ENCODE results near the gene IMMP2L.
A peak's percentile ranks its signal among the peaks of the same experiment; 100 is the strongest.

IMMP2L gene

DNA sequence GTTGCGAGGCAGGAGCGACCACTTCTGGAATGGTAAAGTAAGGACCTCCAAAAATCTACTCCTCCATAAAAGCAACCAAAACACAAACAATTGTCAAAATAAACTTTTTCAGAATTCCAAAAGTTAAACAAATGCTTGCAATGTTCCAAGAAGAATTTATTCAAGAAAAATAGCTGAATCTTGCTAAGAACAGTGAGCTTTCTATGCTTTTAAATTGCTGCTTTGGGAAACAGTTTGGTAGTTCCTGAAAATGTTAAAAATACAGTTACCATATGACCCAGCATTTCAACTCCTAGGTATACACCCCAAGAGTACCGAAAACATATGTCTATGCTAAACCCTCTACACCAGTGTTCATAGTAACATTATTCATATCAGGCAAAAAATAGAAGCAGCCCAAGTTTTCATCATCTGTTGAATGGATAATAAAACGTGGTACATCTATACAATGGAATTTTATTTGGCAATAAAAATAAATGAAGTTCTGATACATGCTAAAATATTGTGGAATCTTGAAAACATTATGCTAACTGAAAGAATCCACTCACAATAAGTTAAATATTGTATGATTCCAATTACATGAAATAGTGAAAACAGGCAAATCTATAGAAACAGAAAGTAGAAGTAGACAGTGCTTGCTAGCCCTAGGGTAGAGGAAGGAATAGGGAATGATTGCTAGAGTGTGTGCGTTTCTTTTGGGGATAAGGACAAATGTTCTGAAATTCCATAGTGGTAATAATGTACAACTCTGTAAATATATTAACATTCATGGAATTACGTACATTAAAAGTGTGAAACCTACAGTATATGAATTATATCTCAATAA lies 414.4 kb downstream of the IMMP2L start:
- no peak for DNase-seq (ENCODE audit: low read depth)

- DNase-seq (ENCODE audit: low read depth) = no peak
These were observed 416.2 kb downstream of the IMMP2L start for GRCh38 chr7:111146136-111146535.

- no peak for DNase-seq (ENCODE audit: low read depth)
These were observed 416.8 kb downstream of the IMMP2L start for GRCh38 chr7:111145472-111145871.

GRCh38 chr7:111140091-111140865 lies 422.0 kb downstream of the IMMP2L start:
- DNase-seq (ENCODE audit: low read depth) = no peak

DNA sequence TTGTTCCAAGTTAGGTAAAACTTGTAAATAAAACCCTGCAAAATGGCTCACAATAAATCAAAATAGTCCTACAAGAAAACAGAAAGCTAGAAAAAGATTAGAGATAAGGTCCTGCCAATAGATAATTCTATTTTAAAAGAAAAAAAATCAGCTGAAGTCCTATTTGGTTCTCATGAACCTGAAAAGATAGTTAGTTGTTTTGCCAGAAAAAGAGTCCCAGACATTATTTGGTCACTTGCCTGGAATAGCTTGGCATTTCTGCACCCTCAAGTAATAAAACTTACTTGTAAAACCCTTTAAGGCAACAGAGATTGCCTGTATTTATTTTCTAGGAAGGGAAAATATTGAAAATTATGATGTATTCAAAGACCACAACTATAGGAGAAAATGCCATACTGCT lies 423.7 kb downstream of the IMMP2L start:
- no peak for DNase-seq (ENCODE audit: low read depth)

DNA sequence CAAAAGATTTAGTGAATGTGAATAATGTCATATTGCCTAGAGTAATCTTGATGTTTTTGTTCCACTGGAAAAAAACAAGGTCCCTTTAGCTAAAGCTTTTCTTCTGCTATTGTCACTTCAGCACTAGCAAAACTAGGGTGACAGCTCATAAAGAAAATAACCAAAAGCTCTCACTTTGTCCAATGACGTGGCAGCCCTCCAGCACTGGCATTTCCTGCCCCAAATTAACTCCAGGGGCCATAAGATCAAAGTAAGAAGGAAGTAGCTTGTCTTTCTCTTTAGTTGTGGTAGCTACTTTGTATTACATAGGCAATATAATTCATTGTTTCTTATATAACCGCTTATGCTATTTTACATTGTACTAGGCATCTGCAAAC lies 424.1 kb downstream of the IMMP2L start:
- peak; percentile 33 for DNase-seq (ENCODE audit: low read depth)

DNA sequence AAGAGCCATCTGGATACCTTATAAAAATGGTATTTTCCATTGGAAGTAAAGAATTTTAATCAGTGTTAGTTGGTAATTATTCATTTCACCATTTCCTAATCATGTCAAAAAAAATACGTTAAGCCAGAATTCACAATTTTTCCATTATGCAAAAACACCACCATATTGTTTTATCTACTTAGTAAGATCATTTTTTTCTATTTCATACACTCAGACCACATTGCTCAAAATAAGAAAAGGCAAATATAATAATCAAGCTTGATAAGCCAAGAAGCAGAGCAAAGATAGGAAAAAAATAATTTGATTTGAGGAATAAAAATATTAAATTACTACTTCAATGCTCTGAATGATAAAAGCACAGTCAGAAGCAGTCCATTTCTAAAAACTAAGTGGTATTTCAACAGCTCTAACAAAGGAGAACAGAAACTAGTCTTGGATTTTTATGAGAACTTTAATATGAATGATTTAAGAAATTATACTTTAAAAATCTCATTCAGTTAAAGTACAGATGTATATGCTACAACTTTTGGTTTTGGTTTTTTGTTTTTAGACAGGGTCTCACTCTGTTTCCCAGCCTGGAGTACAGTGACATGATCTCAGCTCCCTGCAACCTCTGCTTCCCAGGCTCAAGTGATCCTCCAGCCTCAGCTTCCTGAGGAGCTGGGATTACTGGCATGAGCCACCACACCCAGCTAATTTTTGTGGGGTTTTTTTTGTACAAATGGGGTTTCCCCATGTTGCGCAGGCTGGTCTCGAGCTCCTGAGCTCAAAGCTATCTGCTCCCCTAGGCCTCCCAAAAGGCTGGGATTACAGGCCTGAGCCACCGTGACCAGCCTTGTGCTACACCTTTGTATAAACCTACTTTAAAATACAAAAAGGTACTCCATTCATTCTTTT lies 424.7 kb downstream of the IMMP2L start:
- DNase-seq (ENCODE audit: low read depth) = peak; percentile 1

- DNase-seq (ENCODE audit: low read depth) = no peak
These were observed 429.5 kb downstream of the IMMP2L start for GRCh38 chr7:111132833-111133232.

GRCh38 chr7:111129435-111129834 lies 432.9 kb downstream of the IMMP2L start:
- DNase-seq (ENCODE audit: low read depth) = no peak

GRCh38 chr7:111126987-111127386 lies 435.3 kb downstream of the IMMP2L start:
- DNase-seq (ENCODE audit: low read depth) = no peak

DNA sequence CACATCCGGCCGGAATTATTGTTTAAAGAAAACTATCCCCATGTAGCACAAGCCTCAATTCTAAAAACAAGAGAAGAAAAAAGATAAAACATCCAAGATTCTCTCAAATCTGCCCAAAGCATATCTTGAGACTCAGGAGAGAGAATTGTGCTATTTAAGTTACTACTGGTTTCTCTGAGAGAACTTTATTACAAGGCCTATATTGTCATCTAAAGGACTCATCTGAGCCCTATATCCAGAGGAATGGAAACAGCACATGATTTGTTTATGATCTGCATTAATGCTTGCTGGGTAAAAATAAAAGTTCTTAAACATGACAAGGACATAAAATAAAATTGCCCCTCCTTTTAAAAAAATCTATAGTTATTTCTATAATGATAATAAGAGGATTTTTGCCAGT lies 446.3 kb downstream of the IMMP2L start:
- no peak for DNase-seq (ENCODE audit: low read depth)

GRCh38 chr7:111113263-111114017 lies 448.9 kb downstream of the IMMP2L start:
- no peak for DNase-seq (ENCODE audit: low read depth)

GRCh38 chr7:111112439-111112838 lies 449.9 kb downstream of the IMMP2L start:
- no peak for DNase-seq (ENCODE audit: low read depth)

GRCh38 chr7:111108496-111108895 lies 453.8 kb downstream of the IMMP2L start:
- DNase-seq (ENCODE audit: low read depth) = no peak

- no peak for DNase-seq (ENCODE audit: low read depth)
These were observed 454.3 kb downstream of the IMMP2L start for GRCh38 chr7:111108000-111108399.

- DNase-seq (ENCODE audit: low read depth) = no peak
These were observed 454.7 kb downstream of the IMMP2L start for GRCh38 chr7:111107579-111107978.

DNA sequence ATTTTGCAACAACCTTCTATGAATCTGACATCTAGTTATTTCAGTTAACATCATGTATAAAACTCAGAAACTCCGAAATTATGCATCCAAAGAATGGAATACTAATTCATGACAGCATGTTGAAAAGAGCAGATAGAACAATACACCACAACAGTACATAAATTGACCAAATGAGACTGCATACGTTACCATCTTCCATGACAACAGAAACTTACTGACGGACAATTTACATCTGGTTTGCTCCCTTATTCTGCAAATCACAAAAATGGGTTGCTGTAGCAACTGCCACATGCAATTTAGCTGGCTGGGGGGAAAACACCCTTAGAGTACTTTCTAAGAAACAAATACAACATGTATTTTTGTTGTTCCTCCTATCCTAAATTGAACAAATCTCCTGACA lies 457.0 kb downstream of the IMMP2L start:
- DNase-seq (ENCODE audit: low read depth) = no peak

GRCh38 chr7:111104710-111105109 lies 457.6 kb downstream of the IMMP2L start:
- DNase-seq (ENCODE audit: low read depth) = no peak

DNA sequence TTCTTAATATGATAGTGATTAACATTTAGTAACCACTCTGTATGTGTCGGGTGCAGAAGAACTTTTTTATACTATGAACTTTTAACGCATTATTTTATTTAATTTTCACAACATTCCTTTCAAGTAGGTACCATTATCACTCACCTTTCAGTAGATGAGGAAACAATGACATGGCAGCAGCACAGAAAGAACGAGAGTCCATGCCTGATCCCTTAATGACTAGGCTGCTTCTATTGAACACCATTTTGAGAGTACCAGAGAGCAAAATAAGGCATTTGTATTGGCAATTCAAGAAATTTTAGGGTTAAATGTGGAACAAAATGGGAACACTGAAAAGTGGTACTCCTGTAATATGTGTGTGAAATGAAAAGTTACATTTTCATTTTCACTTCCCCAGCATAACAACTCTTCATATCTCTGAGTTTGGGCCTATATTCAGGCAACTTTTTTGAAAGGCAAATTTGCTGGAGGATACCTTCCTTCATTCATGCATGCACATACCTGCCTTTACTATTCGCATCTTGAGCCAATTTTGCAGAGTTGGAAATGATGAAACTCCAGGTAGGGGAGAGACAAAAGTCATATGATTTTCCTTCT lies 458.5 kb downstream of the IMMP2L start:
- no peak for DNase-seq (ENCODE audit: low read depth)

- DNase-seq (ENCODE audit: low read depth) = no peak
These were observed 459.2 kb downstream of the IMMP2L start for GRCh38 chr7:111103136-111103535.
